ENCODE data around the gene COL9A1.
A peak's percentile ranks its signal among the peaks of the same experiment; 100 is the strongest.

Gene COL9A1

DNA sequence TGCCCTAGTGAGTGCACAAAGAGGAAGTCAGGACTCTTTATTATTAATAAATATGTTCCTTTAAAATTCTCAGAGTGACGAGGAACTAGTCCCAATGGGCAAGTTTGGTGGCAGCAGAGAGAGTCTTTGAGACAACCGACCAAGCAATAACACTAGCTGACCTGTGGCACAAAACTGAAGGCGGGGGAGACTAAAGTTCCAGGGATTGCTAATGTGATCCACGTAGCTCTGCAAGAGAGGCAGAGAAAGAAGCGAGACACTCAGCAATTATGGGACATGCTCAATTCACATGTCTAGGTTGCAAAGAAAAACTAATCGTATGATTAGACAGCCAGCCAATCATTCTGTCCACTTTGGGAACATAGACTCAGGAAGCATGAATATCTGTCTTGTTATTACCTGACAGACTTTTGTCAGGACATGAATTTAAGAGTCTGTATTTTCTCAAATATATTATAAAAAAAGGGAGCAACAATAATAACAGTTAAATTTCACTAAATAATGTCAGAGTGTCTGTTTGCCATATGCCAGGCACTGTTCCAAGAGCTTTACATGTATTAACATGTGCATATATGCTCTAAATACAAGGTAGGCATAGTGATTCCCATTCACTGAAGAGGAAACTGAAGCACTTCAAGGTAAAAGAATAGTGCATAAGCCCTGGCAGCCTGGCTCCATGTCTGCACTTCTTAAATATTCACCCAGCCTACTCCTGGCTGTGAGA lies 81.0 kb downstream of the COL9A1 start:
- DNase-seq = no peak

DNA sequence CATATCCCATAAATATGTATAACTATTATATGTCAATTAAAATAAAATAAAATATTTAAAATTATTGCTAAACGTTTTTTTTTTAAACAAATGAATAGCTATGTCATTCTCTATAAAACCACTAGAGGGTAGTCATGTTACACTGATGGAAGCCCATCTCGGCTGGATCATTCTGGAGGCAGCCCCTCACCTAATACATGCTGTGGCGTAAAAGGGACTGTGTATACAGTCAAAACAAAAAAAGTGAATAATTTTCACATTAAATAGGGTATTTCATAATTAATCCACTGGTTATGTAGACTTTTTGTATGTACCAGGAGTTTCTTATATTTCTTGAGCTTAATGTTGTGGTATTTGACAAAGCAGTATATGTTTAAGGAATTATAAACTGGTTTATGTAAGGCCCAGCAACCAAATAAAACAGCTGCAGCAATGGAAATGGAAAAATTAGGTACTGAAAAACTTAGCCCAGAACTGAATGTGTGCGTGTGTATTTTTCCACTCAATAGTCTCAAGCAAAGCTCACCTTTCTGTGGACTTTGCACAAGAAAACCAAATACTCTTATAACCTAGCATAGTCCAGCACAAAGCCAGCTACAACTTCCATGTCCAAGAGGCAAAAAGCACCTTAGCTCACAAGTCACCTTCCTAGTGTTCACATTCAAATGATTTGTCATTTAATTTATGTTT lies 81.7 kb downstream of the COL9A1 start:
- DNase-seq = peak; percentile 8

DNA sequence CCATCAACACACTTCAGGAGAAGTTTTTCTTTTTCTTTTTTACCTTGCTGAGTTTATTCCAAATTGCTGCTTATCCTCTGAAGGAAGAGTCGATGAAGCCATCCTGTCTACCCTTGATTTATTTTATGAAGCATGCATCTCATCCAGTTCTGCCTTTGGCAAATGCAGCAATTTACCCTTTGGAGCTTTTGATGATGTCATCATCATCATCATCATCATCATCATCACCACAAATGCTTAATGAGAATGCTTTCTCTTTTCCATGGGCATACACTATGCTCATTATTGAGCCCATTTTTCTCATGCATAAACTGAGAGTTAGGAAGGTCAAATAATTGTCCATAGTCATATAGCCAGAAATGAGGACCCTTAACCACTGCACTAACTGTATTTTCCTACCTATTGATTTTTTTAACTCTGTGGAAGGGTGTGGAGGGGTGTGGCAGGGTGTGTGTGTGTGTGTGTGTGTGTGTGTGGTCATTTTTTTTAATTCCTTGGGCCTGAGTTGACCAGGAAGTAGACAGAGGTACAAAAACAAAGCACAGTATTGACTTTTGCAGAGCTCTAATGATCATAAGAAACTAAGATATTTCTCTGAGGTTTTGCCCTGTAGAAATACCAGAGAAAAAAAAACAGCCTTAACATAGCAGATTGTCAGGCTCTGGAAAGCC lies 82.8 kb downstream of the COL9A1 start:
- DNase-seq = no peak

DNA sequence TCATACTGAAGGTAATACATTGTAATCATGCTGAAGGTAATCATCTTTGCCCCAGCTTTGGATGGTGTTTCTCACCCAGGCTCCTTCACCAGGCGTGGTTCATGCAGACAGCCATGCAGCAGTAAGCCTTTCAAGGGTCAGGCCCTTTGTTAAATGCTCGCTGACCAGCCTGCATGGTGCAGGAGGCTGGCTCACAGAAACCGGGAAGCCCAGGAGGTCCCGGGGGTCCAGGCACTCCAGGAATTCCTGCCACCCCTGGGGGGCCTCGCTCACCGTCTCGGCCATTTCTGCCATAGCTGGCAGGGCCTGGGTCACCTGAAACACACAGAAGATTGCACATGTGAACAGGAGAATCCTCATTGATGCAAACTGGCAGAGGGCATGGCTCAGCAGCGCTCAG lies 86.1 kb downstream of the COL9A1 start:
- no peak for DNase-seq

DNA sequence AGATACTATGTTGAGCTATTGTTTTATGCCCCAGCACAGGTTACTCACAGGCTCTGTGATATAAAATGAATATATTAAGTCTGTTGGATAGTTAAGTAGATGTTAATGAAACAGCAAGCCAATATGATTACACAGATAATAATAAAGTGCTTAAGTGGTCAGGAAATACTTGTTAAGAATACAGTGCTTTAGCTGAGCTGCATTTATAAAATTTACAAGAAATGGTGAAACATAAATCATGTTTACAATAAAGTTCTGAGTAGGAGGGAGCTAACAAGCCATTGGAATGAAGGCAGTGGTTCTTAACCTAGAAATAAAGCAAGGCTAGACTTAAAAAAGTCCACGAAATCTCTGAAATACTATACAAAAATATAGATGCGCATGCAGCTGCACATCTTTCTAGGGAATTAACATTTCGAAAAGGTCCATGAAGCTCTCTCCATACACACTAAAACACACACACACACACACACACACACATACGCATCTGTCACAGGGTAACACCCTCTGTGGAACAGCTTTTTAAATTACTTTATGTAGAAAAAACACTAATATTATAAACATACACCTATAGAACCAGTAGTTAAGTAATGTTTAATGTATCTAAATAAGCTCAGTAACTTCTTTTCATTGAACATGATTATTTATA lies 87.3 kb downstream of the COL9A1 start:
- no peak for DNase-seq

DNA sequence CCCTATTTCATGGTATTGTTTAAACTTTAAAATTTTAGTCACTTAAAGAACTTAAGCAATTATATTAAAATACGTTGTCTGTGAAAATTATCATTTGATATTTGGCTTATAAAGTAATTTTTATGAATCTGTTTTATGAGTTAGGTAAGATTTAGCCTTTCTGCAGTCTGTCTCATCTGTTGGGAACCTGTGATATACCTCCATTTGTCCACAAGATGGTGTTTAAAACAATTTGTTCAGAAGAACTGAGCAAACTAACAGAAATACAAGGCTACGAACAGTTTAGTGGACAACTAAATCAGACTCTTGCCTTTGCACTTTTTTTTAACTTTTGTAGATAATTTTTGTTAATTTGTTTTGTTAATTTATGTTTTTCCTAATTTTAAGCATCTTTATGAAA lies 92.4 kb downstream of the COL9A1 start:
- no peak for DNase-seq

DNA sequence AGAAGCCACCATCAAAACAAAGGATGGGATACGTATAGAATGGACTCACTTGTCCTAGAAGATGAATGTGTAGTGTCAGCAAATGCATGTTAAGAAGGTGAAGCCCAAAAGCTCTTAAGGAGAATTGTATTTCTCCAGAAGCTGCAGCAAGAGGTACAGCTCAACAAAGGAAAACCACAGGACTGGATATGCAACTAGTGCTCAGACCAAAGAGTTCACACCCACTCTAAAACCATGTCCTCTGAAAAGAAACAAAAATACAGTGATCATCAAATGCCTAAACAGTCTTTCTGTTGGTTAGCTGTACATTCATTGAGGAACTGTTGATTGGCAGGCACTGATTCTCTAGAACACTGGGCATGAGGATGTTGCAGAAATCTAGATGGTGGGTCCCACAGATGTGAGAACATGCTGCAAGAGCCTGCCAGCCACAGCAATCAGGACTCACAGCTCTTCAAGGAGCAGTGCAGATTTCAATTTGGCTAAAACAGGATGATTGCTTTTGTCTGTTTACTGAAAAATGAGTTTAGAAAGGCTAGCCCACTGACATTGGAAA lies 94.6 kb downstream of the COL9A1 start:
- DNase-seq = no peak

DNA sequence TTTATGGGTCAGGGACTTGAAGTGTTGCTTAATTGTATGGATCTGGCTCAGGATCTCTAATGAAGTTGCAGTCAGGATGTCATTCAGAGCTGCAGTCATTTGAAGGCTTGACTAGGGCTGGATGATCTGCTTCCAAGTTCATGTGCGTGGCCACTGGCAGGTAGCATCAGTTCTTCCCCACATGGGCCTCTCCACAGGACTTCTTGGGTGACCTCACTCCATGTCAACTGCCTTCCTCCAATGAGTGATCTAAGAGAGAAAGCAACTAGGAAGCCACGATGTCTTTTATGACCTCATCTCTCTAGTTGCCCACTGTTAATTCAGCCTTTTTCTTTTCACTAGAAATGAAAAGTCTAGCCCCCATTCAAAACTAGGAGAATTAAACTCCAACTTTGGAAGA lies 104.1 kb downstream of the COL9A1 start:
- DNase-seq = no peak

DNA sequence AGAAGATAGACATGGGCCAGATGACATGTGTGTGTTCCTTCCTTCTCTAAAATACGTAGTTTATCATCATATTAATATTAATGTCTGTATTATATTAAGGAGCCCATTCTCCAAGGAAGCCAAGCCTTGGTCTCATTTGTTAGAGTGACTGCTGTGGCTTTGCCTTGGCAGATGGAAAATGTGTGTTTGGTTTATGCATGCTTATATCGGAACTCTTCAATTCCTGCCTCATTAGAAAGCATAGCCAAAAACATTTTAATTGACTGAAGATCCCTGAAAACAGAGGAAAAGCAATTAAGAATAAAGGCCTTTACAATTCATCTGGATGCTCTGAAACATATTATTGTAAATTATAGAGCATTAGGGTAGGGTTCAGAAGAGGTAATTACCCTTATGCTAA lies 106.4 kb downstream of the COL9A1 start:
- DNase-seq = no peak

DNA sequence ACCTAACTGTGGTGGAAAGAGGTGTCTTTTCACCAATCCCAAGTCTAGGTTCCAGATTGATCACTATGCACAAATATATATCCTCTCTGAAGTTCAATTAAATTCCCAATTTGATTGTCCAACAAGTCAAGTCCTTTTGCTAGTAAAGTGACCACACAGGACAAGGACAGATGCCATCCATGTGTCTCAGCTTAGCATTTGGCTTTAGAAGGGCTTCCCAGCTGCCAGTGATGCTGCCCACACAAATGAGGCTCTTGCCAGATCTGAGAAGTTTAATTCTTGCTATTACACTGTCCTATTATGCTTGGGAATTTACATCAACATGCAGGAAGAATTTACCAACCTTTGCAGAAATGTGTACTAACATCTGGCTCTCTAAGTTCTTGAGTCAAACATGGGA lies 108.5 kb downstream of the COL9A1 start:
- no peak for DNase-seq

DNA sequence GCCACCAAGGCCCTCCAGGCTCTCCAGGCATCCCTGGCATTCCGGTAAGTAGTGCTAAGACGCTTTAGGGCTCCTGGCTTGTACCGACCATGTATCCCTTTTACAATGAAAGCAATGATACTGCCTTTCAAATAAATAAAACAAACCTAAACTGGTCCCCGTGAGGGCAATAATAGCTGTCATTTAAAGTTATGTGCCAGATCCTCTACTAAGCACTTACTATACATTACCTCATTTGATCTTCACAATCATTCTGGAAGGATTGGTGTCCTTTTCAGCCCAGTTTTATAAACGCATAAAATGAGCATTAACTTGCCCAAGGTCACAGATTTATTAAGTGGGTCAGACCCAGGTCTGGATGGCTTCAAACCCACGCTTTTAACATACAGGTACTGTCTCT lies 114.7 kb downstream of the COL9A1 start:
- DNase-seq = no peak

DNA sequence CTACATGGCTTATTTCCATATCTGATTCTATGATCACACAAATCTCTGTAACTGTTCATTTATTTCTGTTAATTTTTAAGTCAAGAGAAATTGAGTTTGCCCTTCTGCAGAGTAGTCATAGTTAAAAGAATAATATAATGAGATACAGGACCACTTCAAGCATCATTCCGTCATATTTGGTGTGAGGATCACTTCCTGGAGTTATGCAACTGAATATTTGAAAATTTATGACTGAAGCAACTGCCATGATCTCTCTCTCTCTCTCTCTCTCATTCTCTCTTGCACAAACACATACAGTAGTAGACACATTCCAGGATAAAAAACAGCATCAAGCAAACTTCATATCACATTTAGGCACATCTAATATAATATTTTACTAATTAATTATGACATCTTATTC lies 116.4 kb downstream of the COL9A1 start:
- DNase-seq = no peak

DNA sequence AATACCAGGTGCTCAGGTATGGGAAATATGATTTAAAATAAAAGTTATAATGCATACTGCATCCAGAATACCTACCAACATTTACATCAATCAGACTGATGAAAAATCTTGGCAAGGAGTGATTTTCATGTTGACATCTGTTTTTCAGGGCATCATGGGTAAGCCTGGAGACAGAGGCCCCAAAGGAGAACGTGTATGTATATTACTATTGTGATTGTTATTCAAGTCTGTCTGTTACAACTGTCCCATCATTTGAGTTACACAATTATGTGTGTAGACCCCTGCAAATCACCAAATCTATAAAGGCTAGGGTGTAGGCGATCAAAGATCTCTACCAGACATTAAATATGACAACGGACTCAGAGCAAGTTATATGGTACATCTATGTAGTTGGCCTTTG lies 118.2 kb downstream of the COL9A1 start:
- DNase-seq = no peak

DNA sequence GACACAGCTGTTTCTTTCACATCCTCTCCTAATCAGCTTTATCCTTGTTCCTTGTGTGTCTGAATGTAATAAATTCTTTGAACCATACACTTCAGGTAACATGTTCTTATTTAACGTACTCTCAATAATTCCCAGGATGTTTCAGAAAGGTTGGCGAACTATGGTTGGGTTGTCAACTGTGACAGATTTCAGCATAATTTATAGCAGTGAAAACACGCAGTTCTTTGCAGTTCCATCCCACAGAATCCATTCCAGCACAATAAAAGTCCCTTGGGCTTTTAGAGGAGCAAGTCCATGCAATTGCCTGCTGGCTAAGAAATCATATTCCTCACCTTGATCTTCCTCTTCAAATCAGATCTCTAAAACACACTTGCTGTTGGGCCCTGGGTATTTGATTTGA lies 119.3 kb downstream of the COL9A1 start:
- no peak for DNase-seq

DNA sequence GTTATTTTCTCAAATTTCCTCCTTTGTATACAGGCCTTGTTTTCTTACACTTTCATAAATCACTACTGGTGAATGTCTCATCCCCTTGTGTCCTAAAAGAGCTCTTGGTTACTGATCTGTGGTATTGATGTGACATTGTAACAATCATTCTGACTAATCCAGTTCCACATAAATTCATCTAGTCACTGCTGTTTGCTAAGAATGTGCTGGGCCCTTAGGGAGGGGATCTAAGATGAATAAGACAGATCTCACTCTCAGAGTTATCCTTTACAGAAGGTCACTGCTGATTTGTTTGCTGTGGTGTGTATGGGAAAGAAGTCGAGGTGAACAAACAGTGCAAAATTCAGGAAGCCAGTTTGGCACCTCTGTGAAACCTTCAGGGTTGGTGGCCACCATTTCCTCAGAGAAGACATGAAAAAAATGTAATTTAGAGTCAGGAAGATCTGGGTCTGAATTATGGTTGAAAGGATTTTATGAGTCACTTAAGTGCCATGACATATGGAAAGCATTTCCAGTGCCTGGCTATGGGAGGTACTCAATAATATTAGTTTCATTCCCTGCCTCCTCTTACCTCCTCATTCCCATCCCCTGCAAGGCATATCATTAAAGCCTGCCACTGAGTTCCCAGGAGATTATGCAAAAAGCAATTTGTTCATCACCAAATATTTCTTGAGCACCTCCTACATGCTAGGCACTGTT lies 121.8 kb downstream of the COL9A1 start:
- DNase-seq = no peak

DNA sequence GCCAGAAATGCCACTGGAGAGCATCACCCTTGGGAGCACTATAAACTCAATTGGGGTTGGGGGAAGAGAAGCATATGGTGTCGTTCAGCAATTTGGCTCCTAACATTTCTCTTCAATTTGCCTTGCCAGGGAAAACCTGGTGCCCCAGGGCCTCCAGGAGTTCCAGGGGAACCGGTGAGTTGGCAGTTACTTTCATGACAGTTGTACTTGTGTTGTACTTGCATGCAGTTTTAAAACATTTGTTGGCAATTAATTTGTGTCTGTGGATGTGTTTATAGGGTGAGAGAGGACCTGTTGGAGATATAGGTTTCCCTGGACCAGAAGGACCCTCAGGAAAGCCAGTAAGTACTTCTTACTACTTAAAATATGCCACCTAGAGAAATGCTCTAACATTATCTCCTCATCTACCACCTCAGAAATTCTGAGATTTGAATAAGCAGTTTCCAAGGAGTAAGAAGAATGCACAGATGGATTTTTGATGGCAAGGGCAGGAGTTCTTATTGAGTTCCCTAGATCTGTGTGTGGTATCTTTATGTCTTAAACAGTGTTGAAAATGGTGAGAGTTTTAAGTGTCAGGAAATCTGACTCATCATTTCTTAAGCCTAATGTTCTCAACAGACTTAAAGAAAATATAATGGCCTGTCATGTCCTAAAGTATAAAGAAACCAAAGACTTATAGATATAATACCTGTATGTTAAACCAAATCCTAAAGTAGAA lies 122.5 kb downstream of the COL9A1 start:
- DNase-seq = no peak

DNA sequence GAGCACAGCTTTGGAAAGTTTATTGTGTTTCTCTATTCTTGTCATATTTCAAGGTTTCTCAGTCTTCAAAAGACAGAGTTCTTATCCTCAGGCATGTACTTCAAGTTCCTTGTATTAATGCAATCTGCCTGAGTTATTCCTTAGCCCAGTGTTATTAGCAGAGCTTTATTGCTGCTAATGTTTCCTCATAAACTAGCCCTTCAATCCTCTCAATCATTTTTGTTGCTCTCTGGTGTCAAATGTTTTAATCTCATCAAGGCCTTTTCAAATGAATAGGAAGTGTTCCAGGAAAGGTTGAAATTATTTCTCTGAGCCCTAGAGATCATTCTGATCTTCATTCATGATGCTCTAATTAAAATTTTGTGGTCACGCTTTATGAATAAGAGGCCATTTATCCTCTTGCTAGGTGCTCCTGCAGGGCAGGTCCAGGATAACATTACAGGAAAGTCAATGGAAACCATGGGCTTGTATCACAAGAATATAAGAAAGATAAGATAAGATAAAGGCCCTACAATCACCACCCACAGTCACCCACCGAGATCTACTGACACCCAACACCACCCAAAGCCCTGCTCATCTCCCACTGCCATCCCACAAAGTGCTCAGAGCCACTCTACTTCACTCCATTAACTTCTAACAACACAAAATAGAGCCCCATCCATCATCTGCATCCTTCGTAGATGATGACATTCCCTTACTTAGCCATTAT lies 125.9 kb downstream of the COL9A1 start:
- no peak for DNase-seq

DNA sequence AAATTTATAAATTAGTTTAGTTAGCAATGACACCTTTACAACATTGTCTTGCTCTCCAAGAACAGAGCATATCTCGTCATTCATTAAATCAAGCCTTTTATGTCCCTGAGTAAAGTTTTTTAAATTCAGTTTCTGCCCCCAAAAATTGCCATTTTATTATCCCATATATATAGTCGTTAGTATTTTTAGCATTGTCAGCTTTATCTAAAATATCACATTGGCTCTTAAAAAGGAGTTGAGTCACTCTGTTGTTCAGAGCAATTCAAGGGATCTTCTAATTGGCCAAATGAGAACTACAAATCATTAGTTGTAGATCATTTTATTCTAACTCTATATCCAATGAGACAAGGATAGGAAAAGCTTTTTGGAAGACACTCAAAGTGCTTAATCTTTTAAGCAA lies 127.1 kb downstream of the COL9A1 start:
- no peak for DNase-seq

DNA sequence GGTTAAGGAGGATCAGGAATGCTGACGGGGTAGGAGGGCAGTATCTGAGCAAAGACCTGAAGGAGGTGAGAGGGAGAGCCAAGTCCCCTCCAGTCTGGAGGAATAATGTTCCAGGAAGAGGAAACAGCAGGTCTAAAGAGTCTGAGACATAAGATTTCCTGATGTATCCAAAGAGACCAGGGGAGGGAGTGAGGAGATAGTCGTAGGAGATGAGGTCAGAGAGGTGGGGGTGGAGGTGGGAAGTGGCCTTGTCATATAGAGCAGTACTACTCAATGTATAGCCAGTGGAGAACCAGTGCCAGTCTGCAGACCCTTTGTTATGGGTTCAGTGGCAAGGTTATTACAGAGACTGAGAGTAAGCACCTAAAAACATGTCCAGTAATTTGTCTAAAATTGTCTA lies 130.6 kb downstream of the COL9A1 start:
- DNase-seq = no peak

DNA sequence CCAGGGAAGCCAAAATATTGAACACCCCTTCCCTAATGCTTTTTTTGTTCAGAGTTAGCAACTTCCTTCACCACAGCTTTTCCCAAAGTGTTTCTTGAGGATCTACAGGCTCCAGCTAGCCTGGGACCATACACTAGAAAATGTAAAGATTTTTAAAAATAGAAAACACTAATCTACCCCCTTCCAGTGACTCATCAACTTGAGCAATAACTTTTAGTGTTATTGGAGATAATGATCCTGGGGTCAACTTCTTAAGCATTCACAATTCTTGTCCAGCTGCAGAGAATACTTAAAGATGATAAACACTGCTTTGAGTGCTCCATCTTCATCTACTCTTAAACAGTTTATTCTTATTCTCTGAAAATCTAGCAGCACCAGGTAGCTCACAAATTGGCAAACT lies 131.6 kb downstream of the COL9A1 start:
- no peak for DNase-seq

DNA sequence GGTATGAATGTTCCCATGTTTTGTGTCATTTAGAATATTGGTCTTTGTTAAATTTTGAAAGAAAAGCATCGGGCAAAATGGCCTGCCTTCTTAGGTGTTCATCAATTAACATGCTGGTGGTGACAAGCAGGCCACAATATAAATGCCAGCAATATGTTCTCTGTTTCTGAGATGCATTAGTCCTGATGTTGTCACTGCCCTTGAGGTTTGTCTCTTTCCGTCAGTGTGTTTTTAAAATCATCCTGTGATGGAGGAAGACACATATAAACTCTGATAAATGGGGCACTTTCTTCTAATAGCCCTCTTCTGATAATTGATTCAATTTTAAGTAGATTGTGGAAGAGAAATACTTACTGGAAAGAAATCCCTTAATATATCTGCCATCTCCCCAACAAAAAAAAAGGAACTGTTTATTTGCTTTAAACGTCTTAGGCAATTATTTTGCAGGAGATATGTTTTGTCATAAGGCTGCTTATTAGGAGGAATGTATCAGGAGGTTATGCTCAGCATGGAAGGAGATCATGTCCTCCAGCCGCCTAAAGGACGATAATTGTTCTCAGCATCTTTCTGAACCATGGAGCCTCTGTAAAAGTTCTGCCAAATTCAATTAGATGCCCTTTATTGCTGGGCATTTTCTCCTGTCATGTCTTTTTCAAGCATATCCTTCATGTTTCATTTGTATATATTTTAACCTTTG lies 134.1 kb downstream of the COL9A1 start:
- no peak for DNase-seq
